Body of pancreas (tissue), 4 donors: Measurements from ENCODE around the gene SLC2A6.

Source experiments
- CTCF ChIP-seq, 7 experiments: fragments of 450-650 bp in 4 of 7; fragments of 200-600 bp in 3 of 7; sonication (generic) in 3 of 7; IDR thresholded peaks; one replicate each; pipeline ENCODE4 v1.5.1; 2016 to 2019; ENCODE audit warnings: antibody characterized with exemption in 7 of 7
- POLR2A ChIP-seq, 3 donors: fragments of 450-650 bp; IDR thresholded peaks; one replicate each; pipeline ENCODE4 v1.6.1; 2016; ENCODE audit warnings: antibody characterized with exemption in 3 of 3, mild to moderate bottlenecking in 2 of 3

- TF ChIP-seq CTCF (IDR thresholded peaks at IDR 0.05) (no peak), POLR2A (IDR thresholded peaks at IDR 0.05) (no peak)
These were observed 37.3 kb downstream of the SLC2A6 start for GRCh38 chr9:133441571-133441970.
